Large intestine (tissue), 3 donors: Measurements from ENCODE around the gene EXOC3L2. TPM values are rescaled to one million over a fixed set of nuclear protein-coding genes. Genes with fewer than 3 reads are reported as not detected.

Experiments
- DNase-seq, 2 donors: peaks; one replicate each; pipeline versions ENCODE4 v3.0.0 to v3.0.0-alpha.2; 2013
- H3K27ac ChIP-seq: one replicate; pipeline ENCODE4 v1.5.1; 2013; ENCODE audit warnings: low read length
- H3K27me3 ChIP-seq: 2 replicates; pipeline ENCODE4 v1.6.1; 2013; ENCODE audit warnings: low read length; ENCODE audit not compliant: control insufficient read depth, insufficient read depth
- H3K36me3 ChIP-seq: 2 replicates; pipeline ENCODE4 v1.6.1; 2013; ENCODE audit warnings: low read length; ENCODE audit not compliant: control insufficient read depth, insufficient read depth
- H3K4me1 ChIP-seq: one replicate; pipeline ENCODE4 v1.6.1; 2013; ENCODE audit warnings: low read length; ENCODE audit not compliant: control insufficient read depth, insufficient read depth
- H3K4me3 ChIP-seq: one replicate; pipeline ENCODE4 v1.5.1; 2013; ENCODE audit warnings: low read length
- H3K9me3 ChIP-seq: one replicate; pipeline ENCODE4 v1.6.1; 2013; ENCODE audit warnings: mild to moderate bottlenecking, low read depth, low read length, moderate library complexity; ENCODE audit not compliant: control insufficient read depth
- WGBS: methylation state at CpG from one replicate; pipeline ENCODE4 v1.1.5; 2013; ENCODE audit warnings: low lambda C conversion rate; ENCODE audit not compliant: insufficient coverage; 5-methylcytosine and 5-hydroxymethylcytosine counted together
- polyA plus RNA-seq: library from polyadenylated mRNA; unstranded; fragments of 120-200 nt; gene quantifications from one replicate; pipeline ENCODE4 v1.2.1, GENCODE V29; 2013

The EXOC3L2 gene
- polyA plus RNA-seq, 1 donor: 1.7 TPM

- no peak for DNase-seq
Observed at GRCh38 chr19:45162608-45163143, 82.5 kb downstream of the EXOC3L2 start.

More at GRCh38 chr19:45162608-45163143, 82.5 kb downstream of the EXOC3L2 start:
- H3K36me3 ChIP-seq: no peaks in the 10 kb centered on the region
- peaks cover 21% of the 10 kb centered on the region for H3K4me1 ChIP-seq
- no peak overlapping the region for H3K4me3 ChIP-seq
- H3K27ac ChIP-seq: no peak overlapping the region
- WGBS: no CpG with 5 or more reads among the region's 18 CpGs
- H3K27me3 ChIP-seq: peaks cover 14% of the 10 kb centered on the region
- H3K9me3 ChIP-seq: no peaks in the 10 kb centered on the region

Other genes starting within 250 kb of the EXOC3L2 start
- gene RELB, start 243.9 kb downstream of the EXOC3L2 start, polyA plus RNA-seq: 8.4 TPM
- gene CLASRP, start 206.4 kb downstream of the EXOC3L2 start, polyA plus RNA-seq: 81.6 TPM
- 6.6 TPM for gene ZNF296, start 168.9 kb downstream of the EXOC3L2 start, polyA plus RNA-seq
- gene GEMIN7, start 166.1 kb downstream of the EXOC3L2 start, polyA plus RNA-seq: 23.5 TPM
- 40.3 TPM for gene PPP1R37, start 152.2 kb downstream of the EXOC3L2 start, polyA plus RNA-seq
- gene NKPD1, start 84.4 kb downstream of the EXOC3L2 start, polyA plus RNA-seq: 0.15 TPM
- 50.2 TPM for gene TRAPPC6A, start 67.2 kb downstream of the EXOC3L2 start, polyA plus RNA-seq
- gene BLOC1S3, start 66.6 kb downstream of the EXOC3L2 start, polyA plus RNA-seq: 12.1 TPM
- 17.6 TPM for gene MARK4, start 5.9 kb upstream of the EXOC3L2 start, polyA plus RNA-seq
- 4.9 TPM for gene CKM, start 77.5 kb upstream of the EXOC3L2 start, polyA plus RNA-seq
- gene KLC3, start 95.3 kb upstream of the EXOC3L2 start, polyA plus RNA-seq: 0.04 TPM
- gene ERCC2, start 125.2 kb upstream of the EXOC3L2 start, polyA plus RNA-seq: 18.2 TPM
- 11.0 TPM for gene PPP1R13L, start 159.7 kb upstream of the EXOC3L2 start, polyA plus RNA-seq
- 4.1 TPM for gene POLR1G, start 161.2 kb upstream of the EXOC3L2 start, polyA plus RNA-seq
- gene ERCC1, start 178.5 kb upstream of the EXOC3L2 start, polyA plus RNA-seq: 66.3 TPM
- 250 TPM for gene FOSB, start 222.6 kb upstream of the EXOC3L2 start, polyA plus RNA-seq